ENCODE data around the gene SLC30A2.
A peak's percentile ranks its signal among the peaks of the same experiment; 100 is the strongest.

SLC30A2 gene

GRCh38 chr1:26041978-26042377 lies 3.9 kb downstream of the SLC30A2 start:
- no peak for DNase-seq (ENCODE audit: low read depth in 1 of 2, low spot score in 1 of 2)

DNA sequence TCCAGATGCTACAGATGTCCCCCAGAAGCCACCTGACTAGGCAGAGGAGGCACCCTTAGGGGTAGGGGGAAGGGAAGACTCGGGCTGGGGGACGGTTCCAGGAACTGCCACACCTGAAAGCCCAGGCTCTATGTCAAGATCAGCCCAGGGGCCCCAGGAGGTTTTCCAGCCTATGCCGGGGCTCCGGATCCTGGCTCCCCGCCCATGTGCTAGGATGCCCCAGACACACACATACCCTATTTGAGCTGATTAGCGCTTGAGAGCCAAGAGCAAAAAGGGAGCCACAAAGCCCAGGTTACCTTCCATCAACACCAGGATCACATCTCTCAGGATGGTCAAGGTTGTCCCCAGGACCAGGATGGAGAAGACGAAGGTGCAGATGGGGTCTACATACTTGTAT lies 4.5 kb downstream of the SLC30A2 start:
- DNase-seq (ENCODE audit: low read depth in 1 of 2, low spot score in 1 of 2): no peak

- no peak for DNase-seq (ENCODE audit: low read depth in 1 of 2, low spot score in 1 of 2)
These were observed 7.0 kb downstream of the SLC30A2 start for GRCh38 chr1:26038904-26039303.

GRCh38 chr1:26038477-26038876 lies 7.4 kb downstream of the SLC30A2 start:
- no peak for DNase-seq (ENCODE audit: low read depth in 1 of 2, low spot score in 1 of 2)

- no peak for DNase-seq (ENCODE audit: low read depth in 1 of 2, low spot score in 1 of 2)
These were observed 8.0 kb downstream of the SLC30A2 start for GRCh38 chr1:26037904-26038303.

- no peak for DNase-seq (ENCODE audit: low read depth in 1 of 2, low spot score in 1 of 2)
These were observed 9.1 kb downstream of the SLC30A2 start for GRCh38 chr1:26036756-26037281.

- DNase-seq (ENCODE audit: low read depth in 1 of 2, low spot score in 1 of 2): peak; percentile 61 to 76
These were observed 9.8 kb downstream of the SLC30A2 start for GRCh38 chr1:26035959-26036755.

GRCh38 chr1:26035203-26035958 lies 10.5 kb downstream of the SLC30A2 start:
- DNase-seq (ENCODE audit: low read depth in 1 of 2, low spot score in 1 of 2): peak; percentile 74 to 89

- DNase-seq (ENCODE audit: low read depth in 1 of 2, low spot score in 1 of 2): no peak
These were observed 11.3 kb downstream of the SLC30A2 start for GRCh38 chr1:26034504-26035202.

GRCh38 chr1:26032656-26033357 lies 13.1 kb downstream of the SLC30A2 start:
- DNase-seq (ENCODE audit: low read depth in 1 of 2, low spot score in 1 of 2): no peak

GRCh38 chr1:26031611-26032220 lies 14.2 kb downstream of the SLC30A2 start:
- DNase-seq (ENCODE audit: low read depth in 1 of 2, low spot score in 1 of 2): no peak

DNA sequence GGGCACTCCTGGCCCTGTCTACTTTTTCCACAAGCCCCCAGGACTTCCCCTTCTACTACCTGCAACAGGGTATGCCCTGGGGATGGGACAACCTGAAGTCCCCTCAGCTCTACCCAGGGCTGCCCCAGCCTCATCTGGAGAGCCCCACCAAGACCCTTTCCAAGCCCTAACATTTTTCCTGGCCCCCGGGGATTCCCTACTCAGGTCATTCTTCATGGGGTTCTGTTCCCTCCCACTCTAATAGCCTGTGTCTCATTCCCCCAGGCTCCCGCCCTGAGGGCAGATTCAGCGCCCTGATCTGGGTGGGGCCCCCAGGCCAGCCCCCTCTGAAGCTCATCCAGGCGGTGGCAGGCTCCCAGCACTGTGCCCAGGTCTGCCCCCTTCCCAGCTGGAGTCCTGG lies 14.7 kb downstream of the SLC30A2 start:
- DNase-seq (ENCODE audit: low read depth in 1 of 2, low spot score in 1 of 2): no peak

DNA sequence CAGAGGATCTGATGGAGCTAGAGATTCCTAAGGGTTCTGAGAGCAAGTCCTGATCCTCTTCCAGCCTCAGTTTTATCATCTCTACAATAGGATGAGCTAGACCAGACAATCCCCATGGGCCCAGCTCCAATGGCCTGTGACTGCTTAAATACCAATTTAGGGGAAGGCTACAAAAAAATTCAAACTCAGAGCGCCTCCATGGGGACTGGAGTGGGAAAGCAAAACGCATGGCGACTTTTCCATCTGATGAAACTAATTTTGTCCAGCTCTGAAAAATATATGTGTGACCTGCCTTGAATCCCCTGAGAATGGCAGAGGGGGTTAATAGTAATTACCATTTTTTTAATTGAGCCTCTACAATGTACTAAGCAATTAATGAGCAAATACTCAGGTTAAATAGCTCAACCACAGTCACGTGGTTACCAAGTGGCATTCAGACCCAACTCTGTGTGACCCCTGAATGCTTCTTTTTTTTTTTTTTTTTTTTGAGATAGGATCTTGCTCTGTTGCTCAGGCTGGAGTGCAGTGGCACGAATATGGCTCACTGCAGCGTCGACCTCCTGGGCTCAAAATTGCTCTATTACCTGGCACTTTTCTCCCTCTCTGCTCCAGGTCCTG lies 15.9 kb downstream of the SLC30A2 start:
- DNase-seq (ENCODE audit: low read depth in 1 of 2, low spot score in 1 of 2): no peak

- no peak for DNase-seq (ENCODE audit: low read depth in 1 of 2, low spot score in 1 of 2)
These were observed 16.7 kb downstream of the SLC30A2 start for GRCh38 chr1:26029054-26029863.

GRCh38 chr1:26028490-26028980 lies 17.4 kb downstream of the SLC30A2 start:
- DNase-seq (ENCODE audit: low read depth in 1 of 2, low spot score in 1 of 2): no peak

DNA sequence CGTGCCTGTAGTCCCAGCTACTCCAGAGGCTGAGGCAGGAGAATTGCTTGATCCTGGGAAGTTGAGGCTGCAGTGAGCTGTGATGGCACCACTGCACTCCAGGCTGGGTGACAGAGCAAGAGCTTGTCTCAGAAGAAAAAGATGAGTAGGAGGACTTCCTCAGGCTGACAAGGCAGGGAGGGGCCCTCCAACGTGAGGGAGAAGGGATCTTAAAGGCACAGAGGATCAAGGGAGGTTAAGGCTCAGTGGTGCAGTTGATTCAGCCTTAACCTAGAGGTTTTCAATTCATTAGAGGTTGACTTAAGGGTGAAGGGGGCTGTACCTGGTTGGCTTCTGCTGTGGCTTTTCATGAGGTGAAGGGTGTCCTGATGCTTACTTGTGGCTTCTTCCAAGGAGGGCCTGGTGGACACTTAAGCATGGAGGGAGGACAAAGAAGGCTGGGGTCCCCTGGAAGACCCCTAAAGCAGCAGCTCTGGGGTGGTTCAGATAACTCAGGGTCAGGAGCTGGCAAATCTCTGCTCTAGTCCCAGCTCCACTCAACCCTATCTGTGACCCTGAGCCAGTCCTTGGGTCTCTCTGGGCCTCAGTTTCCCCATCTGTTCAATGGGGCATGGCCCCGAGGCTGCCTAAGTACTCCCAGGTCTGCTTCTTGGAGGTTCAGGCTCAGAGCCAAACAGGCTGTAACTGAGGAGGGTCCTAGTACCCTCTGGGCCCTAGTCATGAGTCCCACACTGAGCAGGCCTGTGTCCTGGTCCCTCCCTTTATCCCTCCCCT lies 18.0 kb downstream of the SLC30A2 start:
- DNase-seq (ENCODE audit: low read depth in 1 of 2, low spot score in 1 of 2): no peak

- no peak for DNase-seq (ENCODE audit: low read depth in 1 of 2, low spot score in 1 of 2)
These were observed 20.4 kb downstream of the SLC30A2 start for GRCh38 chr1:26025517-26025916.

DNA sequence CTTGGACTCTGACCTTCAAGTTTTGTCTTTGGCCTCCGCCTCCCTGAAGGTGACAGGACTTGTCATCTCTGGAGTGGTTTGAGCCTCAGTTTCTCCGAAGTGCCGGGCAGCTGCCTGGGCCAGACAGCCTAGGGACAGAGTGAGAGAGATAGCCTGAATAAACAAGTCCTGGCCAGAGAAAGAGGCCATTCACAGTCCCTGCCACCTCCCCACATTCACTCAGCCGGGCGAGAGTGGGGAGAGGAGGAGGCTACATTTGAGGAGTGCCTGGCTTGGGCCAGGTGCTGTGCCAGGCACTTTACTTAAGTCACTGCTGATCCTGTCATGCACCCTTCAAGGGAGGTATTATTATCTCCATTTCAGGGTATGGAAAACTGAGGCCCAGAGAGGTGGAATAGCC lies 20.9 kb downstream of the SLC30A2 start:
- no peak for DNase-seq (ENCODE audit: low read depth in 1 of 2, low spot score in 1 of 2)

All from activated CD4-positive, alpha-beta T cell treated with anti-CD3 and anti-CD28 coated beads, Interleukin-2, amount 50 U/mL, for 24 hours (primary cell).